SH-SY5Y (cell line): ENCODE data around the gene PPM1F.

Experiments
- GATA2 ChIP-seq: IDR thresholded peaks from 2 replicates; pipeline ENCODE4 v1.6.1; 2011; ENCODE audit warnings: mild to moderate bottlenecking, low read depth, low read length
- GATA3 ChIP-seq: IDR thresholded peaks from 2 replicates; pipeline ENCODE4 v1.6.1; 2011; ENCODE audit warnings: low read depth, mild to moderate bottlenecking, low read length, moderate library complexity

Gene PPM1F

GRCh38 chr22:21970037-21970799 lies 17.6 kb upstream of the PPM1F start:
- TF ChIP-seq GATA2 (no peak), GATA3 (no peak)

DNA sequence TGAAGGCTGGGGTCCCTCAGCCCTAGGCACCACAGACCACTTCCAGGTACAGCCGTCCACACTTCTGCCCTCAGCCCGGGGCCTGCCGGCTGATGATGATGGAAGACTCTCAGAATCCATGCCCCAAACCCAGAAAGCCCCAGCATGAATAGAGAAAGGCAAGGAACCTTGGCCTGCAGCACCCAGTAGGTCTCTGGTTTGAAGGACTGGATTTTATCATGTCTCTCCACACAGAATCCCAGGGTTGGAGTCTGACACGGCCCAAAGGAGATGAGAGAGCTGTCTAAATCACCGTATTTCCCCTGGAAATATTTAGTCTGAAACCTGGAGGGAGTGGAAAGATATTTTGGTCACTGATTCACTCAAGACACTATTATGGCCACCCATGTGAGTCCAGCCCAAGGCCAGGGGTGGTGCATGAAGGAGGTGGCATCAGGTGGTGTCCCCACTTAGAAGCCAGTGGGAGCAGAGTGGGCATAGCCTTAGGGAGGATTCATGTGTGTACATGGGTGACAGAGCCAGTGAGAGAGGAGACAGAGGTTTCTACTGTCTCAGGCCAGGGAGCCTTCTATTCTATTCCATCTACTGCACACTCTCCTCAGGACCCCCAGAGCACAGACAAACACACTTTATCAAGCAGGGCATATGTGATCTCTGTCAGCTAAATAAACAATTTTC lies 15.9 kb upstream of the PPM1F start:
- no peak for TF ChIP-seq GATA2
- TF ChIP-seq GATA3 = no peak

DNA sequence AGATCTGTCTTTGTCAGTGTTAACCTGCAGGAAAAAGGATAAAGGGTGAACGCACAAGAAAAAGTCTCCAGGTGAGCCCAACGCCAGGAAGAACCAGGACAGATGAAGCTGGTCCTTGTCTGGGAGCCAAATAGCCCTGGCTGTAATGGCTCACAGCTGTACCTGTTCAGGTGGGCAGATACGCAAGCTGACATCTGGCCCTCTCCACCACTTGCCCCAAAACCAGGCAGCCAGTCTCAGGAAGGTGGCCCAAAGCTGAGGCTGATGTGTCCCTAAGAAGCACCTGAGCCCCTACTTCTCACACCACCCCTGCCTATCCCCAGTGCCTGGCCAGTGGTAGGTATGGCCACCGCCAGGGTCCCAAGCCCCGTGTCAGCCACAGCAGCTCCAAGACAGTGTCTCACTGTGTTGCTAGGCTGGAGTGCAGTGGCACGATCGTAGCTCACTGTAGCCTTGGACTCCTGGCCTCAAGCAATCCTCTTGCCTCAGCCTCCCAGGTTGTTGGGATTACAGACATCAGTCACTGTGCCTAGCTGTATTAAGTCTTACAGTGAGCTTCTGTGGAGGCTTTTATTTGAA lies 15.1 kb upstream of the PPM1F start:
- TF ChIP-seq GATA2 (no peak), GATA3 (no peak)

GRCh38 chr22:21966643-21967516 lies 14.2 kb upstream of the PPM1F start:
- TF ChIP-seq GATA3 = no peak
- no peak for TF ChIP-seq GATA2

DNA sequence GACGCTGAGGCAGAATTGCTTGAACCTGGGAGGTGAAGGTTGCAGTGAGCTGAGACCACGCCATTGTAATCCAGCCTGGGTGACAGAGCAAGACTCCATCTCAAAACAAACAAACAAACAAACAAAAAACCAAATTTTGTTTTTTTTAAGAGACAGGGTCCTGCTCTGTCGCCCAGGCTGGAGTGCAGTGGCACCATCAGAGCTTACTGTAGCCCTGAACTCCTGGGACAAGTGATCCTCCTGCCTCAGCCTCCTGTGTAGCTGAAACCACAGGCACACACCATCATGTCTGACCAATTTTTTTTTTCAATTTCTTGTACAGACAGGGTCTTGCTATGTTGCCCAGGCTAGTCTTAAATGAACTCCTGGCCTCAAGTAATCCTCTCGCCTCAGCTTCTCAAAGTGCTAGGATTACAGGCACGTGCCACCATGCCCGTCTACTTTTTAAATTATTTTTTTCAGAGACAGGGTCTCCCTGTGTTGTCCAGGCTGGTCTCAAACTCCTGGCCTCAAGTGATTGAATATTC lies 13.2 kb upstream of the PPM1F start:
- no peak for TF ChIP-seq GATA3
- no peak for TF ChIP-seq GATA2

- TF ChIP-seq GATA3 (no peak), GATA2 (no peak)
Observed at GRCh38 chr22:21964918-21965484, 12.4 kb upstream of the PPM1F start.

DNA sequence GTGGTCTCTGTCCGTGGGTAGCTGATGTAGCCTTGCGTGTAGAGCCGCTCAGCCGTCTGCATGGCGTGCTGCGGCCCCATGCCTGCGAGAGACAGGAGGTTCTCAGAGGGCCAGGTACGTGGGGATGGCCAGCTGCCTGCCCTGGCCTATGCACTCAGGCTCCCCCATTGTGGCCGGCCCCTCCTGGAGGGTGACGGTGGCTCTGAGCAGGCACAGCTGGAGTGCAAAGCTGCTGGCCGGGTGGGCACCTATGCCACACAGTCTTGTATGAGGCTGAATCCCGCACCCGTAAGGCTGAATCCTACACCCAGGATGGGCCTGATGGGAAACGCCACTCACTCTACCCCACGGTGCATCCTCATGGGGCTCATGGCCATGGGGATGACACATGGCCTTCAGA lies 11.6 kb upstream of the PPM1F start:
- TF ChIP-seq GATA2 (no peak), GATA3 (no peak)

- no peak for TF ChIP-seq GATA2
- no peak for TF ChIP-seq GATA3
Observed at GRCh38 chr22:21963790-21964211, 11.2 kb upstream of the PPM1F start.

DNA sequence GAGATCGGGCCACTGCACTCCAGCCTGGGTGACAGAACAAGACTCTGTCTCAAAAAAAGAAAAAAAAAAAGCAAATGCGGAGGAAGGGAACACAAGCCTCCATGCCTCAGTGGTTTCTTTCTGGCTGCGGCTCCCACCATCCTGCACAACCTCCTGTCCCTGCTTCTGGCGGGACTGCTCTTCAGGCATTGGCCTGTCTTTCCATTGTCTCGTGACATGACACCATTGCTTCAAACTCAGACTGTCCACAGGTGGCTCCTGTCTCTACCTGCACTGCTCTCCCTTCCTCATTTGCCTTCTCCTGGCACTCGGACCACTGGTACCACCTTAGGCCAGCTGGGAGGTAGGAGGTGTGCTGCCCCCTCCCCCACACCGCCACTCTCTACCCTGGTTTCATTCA lies 10.6 kb upstream of the PPM1F start:
- TF ChIP-seq GATA3 (no peak), GATA2 (no peak)

DNA sequence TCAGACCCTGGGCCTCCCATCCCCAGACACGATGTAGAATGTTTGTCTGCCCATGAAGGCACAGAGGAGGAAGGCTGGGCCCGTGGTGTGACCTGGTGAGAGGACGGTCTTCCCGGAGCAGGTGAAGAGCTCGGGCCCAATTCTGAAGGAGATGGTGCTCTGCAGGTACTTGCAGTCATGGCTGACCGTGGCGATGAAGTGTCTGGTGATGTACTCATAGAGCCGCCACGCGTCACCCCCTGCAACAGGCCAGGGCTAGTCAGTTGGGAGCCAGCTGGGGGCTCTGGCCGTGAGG lies 10.0 kb upstream of the PPM1F start:
- TF ChIP-seq GATA2 = no peak
- TF ChIP-seq GATA3 = no peak

DNA sequence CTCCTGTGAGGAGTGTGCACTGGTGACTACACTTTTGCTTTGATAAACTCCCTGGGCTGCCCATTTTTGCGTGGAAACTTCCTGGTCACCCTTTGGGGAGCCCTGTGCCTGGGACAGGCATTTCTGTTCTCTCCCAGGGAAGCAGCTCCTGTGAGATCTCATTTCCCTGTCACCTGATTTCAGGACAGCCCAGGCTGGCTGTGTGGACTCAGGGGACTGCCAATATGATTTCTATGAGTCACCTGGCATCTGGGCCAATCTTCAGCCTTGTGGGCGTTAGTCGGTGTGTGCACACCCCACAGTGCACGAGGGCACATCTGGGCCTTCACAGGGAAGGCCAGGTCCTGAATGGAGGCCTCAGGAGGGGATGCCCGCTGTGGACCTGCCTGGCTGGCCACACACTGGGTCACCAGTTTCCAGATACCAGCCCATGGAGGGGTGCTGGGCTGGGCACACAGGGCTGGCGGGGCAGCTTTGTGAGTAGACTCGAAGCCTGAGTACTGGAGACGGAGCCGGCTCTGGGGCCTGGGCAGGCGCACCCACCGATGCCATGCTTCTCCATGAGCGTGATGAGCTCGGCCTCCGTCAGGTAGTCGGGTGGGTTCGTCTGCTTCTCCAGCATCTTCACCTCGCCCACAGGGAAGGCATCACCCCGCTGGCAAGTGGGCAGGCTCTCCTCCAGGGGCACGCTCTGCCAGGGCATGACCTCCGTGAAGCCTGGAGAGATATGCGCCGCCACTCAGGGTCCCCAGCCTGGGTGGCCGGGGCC lies 9.4 kb upstream of the PPM1F start:
- TF ChIP-seq GATA2 (no peak), GATA3 (no peak)

- TF ChIP-seq GATA3 = no peak
- no peak for TF ChIP-seq GATA2
Observed at GRCh38 chr22:21961127-21961867, 8.6 kb upstream of the PPM1F start.
